PC-3 (cell line): ENCODE results near the gene IRF2BP1. TPM values are rescaled to one million over a fixed set of nuclear protein-coding genes. Genes with fewer than 3 reads are reported as not detected.

Experiments used
- ATAC-seq: fragments of 200-7000 bp; cut with Tn5 transposase; 2 replicates; pipeline ENCODE4 v1.9.1; 2020; ENCODE audit warnings: mild to moderate bottlenecking, moderate library complexity
- BruUV-seq: library from RNA; stranded (reverse); fragments of 400-500 nt; replicated peaks from 2 replicates; lab custom pipeline; 2021; lab: Mats Ljungman, UMichigan
- CTCF ChIA-PET: fragments of 300-600 bp; sonication (Branson Sonifier 250); formaldehyde crosslinking; loops from one replicate; lab custom pipeline; 2022; ENCODE audit warnings: antibody characterized with exemption; lab: Charles Lee
- POLR2A ChIA-PET: fragments of 300-600 bp; sonication (Branson Sonifier 250); formaldehyde crosslinking; loops from one replicate; lab custom pipeline; 2022; ENCODE audit warnings: antibody characterized with exemption; ENCODE audit not compliant: unreplicated experiment; lab: Charles Lee
- DNase-seq: peaks from one replicate; pipeline ENCODE4 v3.0.0-alpha.2; 2015
- H2AFZ ChIP-seq: fragments of 300-600 bp; sonication (generic); 2 replicates; pipeline ENCODE4 v1.6.0; 2016; ENCODE audit warnings: antibody characterized with exemption, low read length
- H3F3A ChIP-seq: fragments of 300-600 bp; sonication (generic); one replicate; pipeline ENCODE4 v1.6.0; 2017; ENCODE audit warnings: antibody characterized with exemption, low read length, control low read depth, mild to moderate bottlenecking; ENCODE audit not compliant: unreplicated experiment
- H3K27ac ChIP-seq: fragments of 300-600 bp; sonication (generic); 2 replicates; pipeline ENCODE4 v1.5.1; 2016; ENCODE audit warnings: mild to moderate bottlenecking, low read length
- H3K27me3 ChIP-seq: fragments of 300-600 bp; sonication (generic); 2 replicates; pipeline ENCODE4 v1.6.1; 2016; ENCODE audit warnings: low read length, mixed read lengths
- H3K36me3 ChIP-seq: fragments of 300-600 bp; sonication (generic); 2 replicates; pipeline ENCODE4 v1.6.1; 2016; ENCODE audit warnings: low read depth, mixed run types, low read length, mixed read lengths
- H3K4me1 ChIP-seq: fragments of 300-600 bp; sonication (generic); 2 replicates; pipeline ENCODE4 v1.5.1; 2016; ENCODE audit warnings: low read length; ENCODE audit not compliant: insufficient read depth
- H3K4me2 ChIP-seq: fragments of 300-600 bp; sonication (generic); 2 replicates; pipeline ENCODE4 v1.6.0; 2016; ENCODE audit warnings: low read length
- H3K4me3 ChIP-seq: fragments of 300-600 bp; sonication (generic); 2 replicates; pipeline ENCODE4 v1.5.1; 2016; ENCODE audit warnings: mild to moderate bottlenecking, low read length, mixed read lengths
- H3K79me2 ChIP-seq: fragments of 300-600 bp; sonication (generic); 2 replicates; pipeline ENCODE4 v1.6.1; 2017; ENCODE audit warnings: low read length, mixed read lengths
- H3K9ac ChIP-seq: fragments of 300-600 bp; sonication (generic); 2 replicates; pipeline ENCODE4 v1.6.0; 2016; ENCODE audit warnings: mild to moderate bottlenecking, low read length
- H3K9me2 ChIP-seq: fragments of 300-600 bp; sonication (generic); replicated peaks from 2 replicates; pipeline ENCODE4 v1.6.1; 2016; ENCODE audit warnings: mixed run types, low read length, mixed read lengths
- H3K9me3 ChIP-seq: fragments of 300-600 bp; sonication (generic); 2 replicates; pipeline ENCODE4 v1.6.1; 2016; ENCODE audit warnings: low read length, mixed read lengths
- H4K20me1 ChIP-seq: fragments of 300-600 bp; sonication (generic); 2 replicates; pipeline ENCODE4 v1.6.1; 2016; ENCODE audit warnings: low read length, mixed read lengths
- CTCF ChIP-seq: fragments of 300-600 bp; sonication (generic); conservative IDR thresholded peaks from 2 replicates; pipeline ENCODE4 v1.5.1; 2017; ENCODE audit warnings: antibody characterized with exemption, low read depth, mild to moderate bottlenecking, low read length
- EZH2 ChIP-seq: fragments of 300-600 bp; sonication (generic); IDR thresholded peaks from one replicate; pipeline ENCODE4 v1.6.1; 2017; ENCODE audit warnings: antibody characterized with exemption, mild to moderate bottlenecking, low read length; ENCODE audit not compliant: unreplicated experiment
- EZH2phosphoT487 ChIP-seq: fragments of 300-600 bp; sonication (generic); IDR thresholded peaks from 2 replicates; pipeline ENCODE4 v1.6.1; 2018; ENCODE audit warnings: mild to moderate bottlenecking, antibody characterized with exemption, low read length, borderline replicate concordance
- intact Hi-C: fragments of 100-400 bp; cut with micrococcal nuclease; formaldehyde crosslinking; loops from 2 replicates; pipeline ENCODE4 v1.9.0; 2023
- total RNA-seq: library from RNA; depleted of rRNA; stranded (reverse); fragments of >200 nt; gene quantifications from 2 replicates; pipeline ENCODE4 v1.2.3, GENCODE V29; 2014

IRF2BP1 gene
- total RNA-seq, 1 experiment from 2014 or later: 31.5 TPM

GRCh38 chr19:45873219-45873772 is 12.6 kb downstream of the IRF2BP1 start:
- DNase-seq (no peak), ATAC-seq (no peak)
- Histone ChIP-seq H3F3A (no peaks in the 10 kb centered on the region), H3K9ac (no peak overlapping the region), H3K36me3 (no peaks in the 10 kb centered on the region), H2AFZ (no peak overlapping the region), H3K4me3 (no peak overlapping the region), H4K20me1 (no peaks in the 10 kb centered on the region), H3K4me2 (no peak overlapping the region), H3K4me1 (peaks cover under 1% of the 10 kb centered on the region; the same call in 1 of the 2 replicates), H3K27ac (no peak overlapping the region), H3K27me3 (no peaks in the 10 kb centered on the region), H3K9me3 (no peaks in the 10 kb centered on the region), H3K79me2 (no peaks in the 10 kb centered on the region), H3K9me2 (no peaks in the 10 kb centered on the region)
- no TSS peak for BruUV-seq
- POLR2A ChIA-PET: no interaction called here
- TF ChIP-seq EZH2 (no peak), EZH2phosphoT487 (no peak), CTCF (no peak)
- intact Hi-C loops: no loop called here
- CTCF ChIA-PET: no interaction called here

- POLR2A ChIA-PET: no interaction called here
- no peak overlapping the region for H2AFZ ChIP-seq
Observed at GRCh38 chr19:45872095-45872919, 13.6 kb downstream of the IRF2BP1 start.

More at GRCh38 chr19:45872095-45872919, 13.6 kb downstream of the IRF2BP1 start:
- Histone ChIP-seq H3K36me3 (no peaks in the 10 kb centered on the region), H3K27me3 (no peaks in the 10 kb centered on the region), H3K27ac (no peak overlapping the region), H3F3A (no peaks in the 10 kb centered on the region), H4K20me1 (no peaks in the 10 kb centered on the region), H3K9ac (no peak overlapping the region), H3K4me3 (no peak overlapping the region), H3K9me2 (no peaks in the 10 kb centered on the region), H3K79me2 (no peaks in the 10 kb centered on the region), H3K9me3 (no peaks in the 10 kb centered on the region), H3K4me2 (no peak overlapping the region), H3K4me1 (no peaks in the 10 kb centered on the region)
- no TSS peak for BruUV-seq
- ATAC-seq: no peak
- DNase-seq: no peak
- intact Hi-C loops: no loop called here
- TF ChIP-seq EZH2 (no peak), EZH2phosphoT487 (no peak), CTCF (no peak)
- CTCF ChIA-PET: no interaction called here
